ENCODE data around the gene HDAC4. TPM values are rescaled to one million over a fixed set of nuclear protein-coding genes. Genes with fewer than 3 reads are reported as not detected.

HDAC4 gene
- total and polyA plus RNA-seq, 2 of the 4 experiments (the other 2 are of a cell fraction): 4.1 to 7.2 TPM

- in situ Hi-C loops (cut with MboI; ENCODE audit: low sequenced_read_pairs) (loop anchor here (25.0 kb wide), 1 partner anchor 1095 kb away; the partner anchor contains the start of genes COPS9 and OTOS), intact Hi-C loops (cut with micrococcal nuclease) (no loop called here)
- POLR2A ChIA-PET (ENCODE audit: unreplicated experiment): no interaction called here
These were observed 358.1 kb downstream of the HDAC4 start for GRCh38 chr2:239042551-239043320.

More at GRCh38 chr2:239042551-239043320, 358.1 kb downstream of the HDAC4 start:
- Histone ChIP-seq H2BK5ac (ENCODE audit: low read depth, low read length, poor library complexity, severe bottlenecking) (no peak overlapping the region), H4K91ac (ENCODE audit: insufficient read depth, low read depth, low read length) (no peak overlapping the region), H4K8ac (ENCODE audit: low read depth in 2 of 2, low read length in 2 of 2) (no peak overlapping the region), H3K9me1 (ENCODE audit: insufficient read depth, low read length) (no peaks in the 10 kb centered on the region), H3K4ac (ENCODE audit: low read depth, low read length) (no peak overlapping the region), H2AFZ (replicated peaks; ENCODE audit: low read length, poor library complexity) (no peak overlapping the region), H3K23ac (ENCODE audit: low read depth, low read length) (no peak overlapping the region), H2BK15ac (ENCODE audit: low read depth, low read length) (no peak overlapping the region), H3K79me1 (ENCODE audit: low read depth in 1 of 2, low read length in 2 of 2) (no peaks in the 10 kb centered on the region), H3K14ac (replicated peaks; ENCODE audit: low read depth, low read length) (no peak overlapping the region), H3K27ac (ENCODE audit: insufficient read depth, low read length) (no peak overlapping the region), H2BK120ac (ENCODE audit: low read depth, low read length) (no peak overlapping the region), H4K5ac (ENCODE audit: low read depth, low read length) (no peak overlapping the region), H2AK5ac (ENCODE audit: low read depth, low read length) (no peak overlapping the region), H3K4me2 (ENCODE audit: low read depth, low read length) (no peak overlapping the region), H4K20me1 (ENCODE audit: insufficient read depth, low read length) (no peaks in the 10 kb centered on the region), H3K4me1 (ENCODE audit: control insufficient read depth, insufficient read depth, low read length) (no peaks in the 10 kb centered on the region), H3K18ac (ENCODE audit: low read depth, low read length) (no peak overlapping the region), H3K56ac (ENCODE audit: extremely low read depth, insufficient read depth, low read length) (no peak overlapping the region), H2AK9ac (replicated peaks; ENCODE audit: low read depth, low read length, poor library complexity) (no peak overlapping the region), H3K9ac (ENCODE audit: low read depth, low read length) (no peak overlapping the region), H3K36me3 (ENCODE audit: control insufficient read depth, insufficient read depth, low read length) (no peaks in the 10 kb centered on the region), H3K4me3 (ENCODE audit: insufficient read depth, low read depth, low read length) (no peak overlapping the region), H3K9me3 (ENCODE audit: control insufficient read depth, insufficient read depth, low read length) (no peaks in the 10 kb centered on the region), H3K27me3 (ENCODE audit: control insufficient read depth, insufficient read depth, low read length) (peaks cover 10% of the 10 kb centered on the region; the same call in 1 of the 2 replicates), H2BK20ac (ENCODE audit: low read depth, low read length) (no peak overlapping the region)
- CTCF ChIA-PET: no interaction called here
- no peak for TF ChIP-seq CEBPB (IDR thresholded peaks at IDR 0.05; ENCODE audit: low read depth, low read length)
- no peak for TF ChIP-seq NFE2L2 (IDR thresholded peaks at IDR 0.05; ENCODE audit: low read depth, low read length)
- TF ChIP-seq CHD1 (IDR thresholded peaks at IDR 0.05; ENCODE audit: low read depth, low read length): no peak
- no peak for TF ChIP-seq RFX5 (IDR thresholded peaks at IDR 0.05; ENCODE audit: low read depth, low read length)
- no peak for TF ChIP-seq POLR2A (IDR thresholded peaks at IDR 0.05; ENCODE audit: low read depth, low read length)
- no peak for TF ChIP-seq MXI1 (IDR thresholded peaks at IDR 0.05; ENCODE audit: borderline replicate concordance, low read depth, low read length)
- 76% methylated on average over 5 of the region's 18 CpGs; no CpG with 5 or more reads in 1 of the 2 experiments for WGBS, 2 experiments (ENCODE audit: extremely low coverage in 2 of 2, insufficient read length in 1 of 2)
- DNase-seq: no peak
- dilution Hi-C loops (cut with HindIII; ENCODE audit: low sequenced_read_pairs, unreplicated experiment): no loop called here
- no peak for ATAC-seq (ENCODE audit: low read depth)
- no TSS peak for BruUV-seq (replicated peaks)

Measured in IMR-90 (cell line).